Endothelial cell of umbilical vein (primary cell): ENCODE data around the gene NTRK2.

Experiments
- EZH2 ChIP-seq: IDR thresholded peaks from 2 replicates; pipeline ENCODE4 v1.6.1; 2012; ENCODE audit warnings: borderline replicate concordance, low read depth, mild to moderate bottlenecking, moderate library complexity, low read length, inconsistent platforms; ENCODE audit not compliant: severe bottlenecking
- JUN ChIP-seq: IDR thresholded peaks from 2 replicates; pipeline ENCODE4 v1.6.1; 2011; ENCODE audit warnings: borderline replicate concordance, low read depth; ENCODE audit not compliant: insufficient read length, insufficient read depth
- POLR2A ChIP-seq: IDR thresholded peaks from 2 replicates; pipeline ENCODE4 v1.6.1; 2012; ENCODE audit warnings: low read depth, mild to moderate bottlenecking, control low read depth, low read length
- POLR2AphosphoS5 ChIP-seq: IDR thresholded peaks from 2 replicates; pipeline ENCODE4 v1.6.1; 2012; ENCODE audit warnings: low read depth, mild to moderate bottlenecking, control low read depth, low read length, moderate library complexity; ENCODE audit not compliant: insufficient read depth
- TF ChIP-seq, protein P1 (sequence below): IDR thresholded peaks from 2 replicates; pipeline ENCODE4 v1.6.1; 2011; ENCODE audit not compliant: insufficient read depth, insufficient read length
- TF ChIP-seq, protein P2 (sequence below), 2 donors: IDR thresholded peaks; 1 replicate in 1 of 2; 2 replicates in 1 of 2; pipeline ENCODE4 v1.5.1; 2011; ENCODE audit warnings: low read length in 2 of 2, mild to moderate bottlenecking in 2 of 2, moderate library complexity in 2 of 2, control low read depth in 1 of 2, inconsistent platforms in 1 of 2, low read depth in 1 of 2; ENCODE audit not compliant: insufficient read depth in 1 of 2; ENCODE audit errors: extremely low read depth in 1 of 2

DNA sequence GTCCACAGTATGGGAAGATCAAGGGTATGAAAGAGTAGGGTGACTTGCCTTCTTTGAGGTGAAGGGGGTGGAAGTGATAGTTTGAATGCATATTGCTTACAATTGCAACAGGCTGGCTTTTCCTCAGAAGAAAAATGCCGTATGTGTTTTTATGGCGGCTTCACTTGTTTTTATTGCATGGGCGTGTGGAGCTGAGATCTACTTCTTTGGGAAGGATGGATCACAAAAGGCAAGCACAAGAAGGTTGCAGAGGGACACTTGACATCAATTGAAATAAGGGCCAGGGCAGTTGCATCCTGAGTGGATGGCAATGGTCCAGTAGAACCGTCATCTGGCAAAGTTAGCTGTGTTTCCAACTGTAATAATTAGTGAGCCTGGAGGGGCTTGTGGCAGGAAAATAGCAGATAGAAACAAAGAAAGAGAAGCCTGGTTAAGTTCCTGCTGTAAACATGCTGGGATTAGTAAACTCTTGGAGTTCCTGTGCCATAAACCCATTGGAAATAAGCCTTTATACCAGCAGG lies 138.4 kb downstream of the NTRK2 start:
- TF ChIP-seq, protein P1, sequence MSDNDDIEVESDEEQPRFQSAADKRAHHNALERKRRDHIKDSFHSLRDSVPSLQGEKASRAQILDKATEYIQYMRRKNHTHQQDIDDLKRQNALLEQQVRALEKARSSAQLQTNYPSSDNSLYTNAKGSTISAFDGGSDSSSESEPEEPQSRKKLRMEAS: no peak
- TF ChIP-seq, protein P2, sequence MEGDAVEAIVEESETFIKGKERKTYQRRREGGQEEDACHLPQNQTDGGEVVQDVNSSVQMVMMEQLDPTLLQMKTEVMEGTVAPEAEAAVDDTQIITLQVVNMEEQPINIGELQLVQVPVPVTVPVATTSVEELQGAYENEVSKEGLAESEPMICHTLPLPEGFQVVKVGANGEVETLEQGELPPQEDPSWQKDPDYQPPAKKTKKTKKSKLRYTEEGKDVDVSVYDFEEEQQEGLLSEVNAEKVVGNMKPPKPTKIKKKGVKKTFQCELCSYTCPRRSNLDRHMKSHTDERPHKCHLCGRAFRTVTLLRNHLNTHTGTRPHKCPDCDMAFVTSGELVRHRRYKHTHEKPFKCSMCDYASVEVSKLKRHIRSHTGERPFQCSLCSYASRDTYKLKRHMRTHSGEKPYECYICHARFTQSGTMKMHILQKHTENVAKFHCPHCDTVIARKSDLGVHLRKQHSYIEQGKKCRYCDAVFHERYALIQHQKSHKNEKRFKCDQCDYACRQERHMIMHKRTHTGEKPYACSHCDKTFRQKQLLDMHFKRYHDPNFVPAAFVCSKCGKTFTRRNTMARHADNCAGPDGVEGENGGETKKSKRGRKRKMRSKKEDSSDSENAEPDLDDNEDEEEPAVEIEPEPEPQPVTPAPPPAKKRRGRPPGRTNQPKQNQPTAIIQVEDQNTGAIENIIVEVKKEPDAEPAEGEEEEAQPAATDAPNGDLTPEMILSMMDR (IDR thresholded peaks at IDR 0.05; ENCODE audit: extremely low read depth in 1 of 2, insufficient read depth in 1 of 2, low read depth in 1 of 2, low read length in 2 of 2): no peak
- TF ChIP-seq POLR2AphosphoS5 (no peak), JUN (no peak), POLR2A (no peak), EZH2 (no peak)
